Ishikawa (cell line): ENCODE measurements around the gene ANKRD44.

ENCODE experiments used
- CEBPB ChIP-seq: IDR thresholded peaks from 2 replicates; pipeline ENCODE4 v1.6.1; 2012
- CREB1 ChIP-seq: IDR thresholded peaks from 2 replicates; pipeline ENCODE4 v1.6.1; 2012; ENCODE audit warnings: low read depth
- EGR1 ChIP-seq: IDR thresholded peaks from 2 replicates; pipeline ENCODE4 v1.6.1; 2012
- EP300 ChIP-seq: IDR thresholded peaks from 2 replicates; pipeline ENCODE4 v1.6.1; 2012; ENCODE audit warnings: borderline replicate concordance
- FOXM1 ChIP-seq: IDR thresholded peaks from 2 replicates; pipeline ENCODE4 v1.6.1; 2012; ENCODE audit warnings: low read depth, borderline replicate concordance
- MAX ChIP-seq: IDR thresholded peaks from 2 replicates; pipeline ENCODE4 v1.6.1; 2012
- NFIC ChIP-seq: IDR thresholded peaks from 2 replicates; pipeline ENCODE4 v1.6.1; 2012
- RAD21 ChIP-seq: IDR thresholded peaks from 2 replicates; pipeline ENCODE4 v1.6.1; 2012; ENCODE audit warnings: low read depth
- REST ChIP-seq: IDR thresholded peaks from 2 replicates; pipeline ENCODE4 v1.6.1; 2012; ENCODE audit warnings: low read depth, mild to moderate bottlenecking
- TAF1 ChIP-seq: IDR thresholded peaks from 2 replicates; pipeline ENCODE4 v1.6.1; 2012; ENCODE audit warnings: low read depth, mild to moderate bottlenecking
- TCF12 ChIP-seq: IDR thresholded peaks from 2 replicates; pipeline ENCODE4 v1.6.1; 2012; ENCODE audit warnings: low read depth
- TEAD4 ChIP-seq: IDR thresholded peaks from 2 replicates; pipeline ENCODE4 v1.6.1; 2012
- USF1 ChIP-seq: IDR thresholded peaks from 2 replicates; pipeline ENCODE4 v1.6.1; 2012
- YY1 ChIP-seq: IDR thresholded peaks from 2 replicates; pipeline ENCODE4 v1.6.1; 2012; ENCODE audit warnings: low read depth
- ZBTB7A ChIP-seq: IDR thresholded peaks from 2 replicates; pipeline ENCODE4 v1.6.1; 2012; ENCODE audit warnings: low read depth

The ANKRD44 gene

GRCh38 chr2:197298609-197299008 is 12.0 kb downstream of the ANKRD44 start:
- TF ChIP-seq TCF12 (no peak), ZBTB7A (no peak), EGR1 (no peak), CEBPB (no peak), CREB1 (no peak), RAD21 (no peak), MAX (no peak), TEAD4 (no peak), NFIC (no peak), USF1 (no peak), EP300 (no peak), TAF1 (no peak)

- TF ChIP-seq CREB1: no peak
Measured at GRCh38 chr2:197297772-197298318, 12.7 kb downstream of the ANKRD44 start.

GRCh38 chr2:197297266-197297665 is 13.3 kb downstream of the ANKRD44 start:
- TF ChIP-seq EGR1 (no peak), MAX (no peak), CREB1 (no peak), TAF1 (no peak), RAD21 (no peak), NFIC (no peak), EP300 (no peak), FOXM1 (no peak), USF1 (no peak), TCF12 (no peak), CEBPB (no peak)

- TF ChIP-seq TCF12: no peak
- TF ChIP-seq NFIC: no peak
- no peak for TF ChIP-seq EGR1
- no peak for TF ChIP-seq USF1
- no peak for TF ChIP-seq TAF1
- no peak for TF ChIP-seq YY1
- TF ChIP-seq RAD21: no peak
- no peak for TF ChIP-seq MAX
- TF ChIP-seq CREB1: no peak
- TF ChIP-seq CEBPB: no peak
- TF ChIP-seq EP300: no peak
- no peak for TF ChIP-seq FOXM1
- TF ChIP-seq REST: no peak
- TF ChIP-seq TEAD4: no peak
- TF ChIP-seq ZBTB7A: no peak
Measured at GRCh38 chr2:197296835-197297234, 13.7 kb downstream of the ANKRD44 start.

- no peak for TF ChIP-seq ZBTB7A
- TF ChIP-seq CEBPB: no peak
- no peak for TF ChIP-seq EGR1
- TF ChIP-seq CREB1: no peak
- TF ChIP-seq MAX: no peak
- no peak for TF ChIP-seq NFIC
- no peak for TF ChIP-seq TCF12
- no peak for TF ChIP-seq RAD21
- no peak for TF ChIP-seq YY1
- TF ChIP-seq EP300: no peak
- TF ChIP-seq TAF1: no peak
- no peak for TF ChIP-seq REST
- no peak for TF ChIP-seq FOXM1
- TF ChIP-seq USF1: no peak
Measured at GRCh38 chr2:197294260-197294659, 16.3 kb downstream of the ANKRD44 start.
